HepG2 (cell line): ENCODE results near the gene SNRPN. TPM values are rescaled to one million over a fixed set of nuclear protein-coding genes. Genes with fewer than 3 reads are reported as not detected.

Experiments used
- ATAC-seq: fragments of 200-7000 bp; cut with Tn5 transposase; 3 replicates; pipeline ENCODE4 v1.9.1; 2020; ENCODE audit warnings: mild to moderate bottlenecking, moderate library complexity
- BruUV-seq: library from RNA; stranded (reverse); fragments of 400-500 nt; replicated peaks from 2 replicates; lab custom pipeline; 2021; lab: Mats Ljungman, UMichigan
- CTCF ChIA-PET: fragments of 300-600 bp; formaldehyde crosslinking; extraction: SDS; loops from one replicate; lab custom pipeline; 2021; ENCODE audit warnings: low total read pairs, inconsistent platforms, low intra/inter-chr PET ratio; lab: Yijun Ruan, JAX
- POLR2A ChIA-PET: fragments of 350-600 bp; sonication (Branson Sonifier 250); formaldehyde crosslinking; loops from one replicate; lab custom pipeline; 2020; ENCODE audit warnings: antibody characterized with exemption, inconsistent platforms; lab: Yijun Ruan, JAX
- DNase-seq: peaks from one replicate; pipeline ENCODE4 v3.0.0-alpha.2; 2015; ENCODE audit warnings: low spot score
- FAIRE-seq: peaks from 3 replicates; lab custom pipeline; 2011; peaks lifted over from hg19 to GRCh38; lab: Jason Lieb, UNC
- H2AFZ ChIP-seq: one replicate; pipeline ENCODE4 v1.6.1; 2011; ENCODE audit warnings: low read length, inconsistent platforms
- H3K27ac ChIP-seq: fragments of 300-600 bp; 3 replicates; pipeline ENCODE4 v1.8.0; 2011; ENCODE audit warnings: mixed run types, mild to moderate bottlenecking, mixed read lengths, low read length, inconsistent platforms; ENCODE audit not compliant: insufficient read depth; ENCODE audit errors: extremely low read length
- H3K27me3 ChIP-seq, 2 experiments: fragments of 200-600 bp in 1 of 2; 2 replicates in 1 of 2; 3 replicates in 1 of 2; pipeline versions ENCODE4 v1.6.0 to v1.8.0; 2011; ENCODE audit warnings: low read length in 2 of 2, mild to moderate bottlenecking in 2 of 2, moderate library complexity in 2 of 2, inconsistent platforms in 1 of 2; ENCODE audit not compliant: insufficient read depth in 2 of 2, control insufficient read depth in 1 of 2
- H3K36me3 ChIP-seq, 2 experiments: fragments of 200-600 bp in 1 of 2; replicated peaks in 1 of 2; 2 replicates in 1 of 2; 3 replicates in 1 of 2; pipeline versions ENCODE4 v1.5.1 to v1.8.0; 2011; ENCODE audit warnings: low read length in 2 of 2, inconsistent platforms in 1 of 2; ENCODE audit not compliant: insufficient read depth in 2 of 2, control insufficient read depth in 1 of 2
- H3K4me1 ChIP-seq: 2 replicates; pipeline ENCODE4 v1.5.1; 2012; ENCODE audit warnings: low read length, inconsistent platforms; ENCODE audit not compliant: insufficient read depth
- H3K4me2 ChIP-seq: 2 replicates; pipeline ENCODE4 v1.6.0; 2011; ENCODE audit warnings: low read depth, low read length, inconsistent platforms
- H3K4me3 ChIP-seq, 3 experiments: fragments of 200-600 bp in 1 of 3; sonication (generic), shearing (Covaris generic) in 1 of 3; replicated peaks in 1 of 3; 2 replicates each; pipeline ENCODE4 v1.5.1; 2011 to 2016; ENCODE audit warnings: low read length in 3 of 3, inconsistent platforms in 2 of 3, low read depth in 2 of 3, mild to moderate bottlenecking in 2 of 3, control low read depth in 1 of 3, mixed read lengths in 1 of 3; ENCODE audit not compliant: insufficient read depth in 1 of 3
- H3K79me2 ChIP-seq: one replicate; pipeline ENCODE4 v1.6.1; 2011; ENCODE audit warnings: low read length, inconsistent platforms; ENCODE audit not compliant: insufficient read depth
- H3K9ac ChIP-seq: 2 replicates; pipeline ENCODE4 v1.6.0; 2011; ENCODE audit warnings: mild to moderate bottlenecking, low read depth, low read length, inconsistent platforms; ENCODE audit not compliant: insufficient read depth
- H3K9me3 ChIP-seq: 2 replicates; pipeline ENCODE4 v1.5.1; 2012; ENCODE audit warnings: mild to moderate bottlenecking, low read length
- H4K20me1 ChIP-seq: 2 replicates; pipeline ENCODE4 v1.6.0; 2011; ENCODE audit warnings: inconsistent platforms, mild to moderate bottlenecking, low read length, moderate library complexity; ENCODE audit not compliant: insufficient read depth
- ATF1 ChIP-seq: IDR thresholded peaks from 2 replicates; pipeline ENCODE4 v1.6.1; 2016; ENCODE audit warnings: mild to moderate bottlenecking, control low read depth
- CBX1 ChIP-seq: IDR thresholded peaks from one replicate; pipeline ENCODE4 v1.6.1; 2016; ENCODE audit warnings: antibody characterized with exemption, low read depth
- CENPT ChIP-seq: sonication (generic); formaldehyde crosslinking; IDR thresholded peaks from 2 replicates; pipeline ENCODE4 v1.8.0; 2022; ENCODE audit warnings: low read depth, mild to moderate bottlenecking, moderate library complexity, missing genetic modification reagents
- EZH2 ChIP-seq: conservative IDR thresholded peaks from 2 replicates; pipeline ENCODE4 v1.6.1; 2012; ENCODE audit warnings: mild to moderate bottlenecking, low read depth, low read length, moderate library complexity
- MIXL1 ChIP-seq: IDR thresholded peaks from 2 replicates; pipeline ENCODE4 v1.6.1; 2016
- NFRKB ChIP-seq: fragments of 450-650 bp; IDR thresholded peaks from 2 replicates; pipeline ENCODE4 v1.6.1; 2017
- PRPF4 ChIP-seq: fragments of 200-400 bp; formaldehyde crosslinking; IDR thresholded peaks from 2 replicates; pipeline ENCODE4 v1.6.1; 2016; ENCODE audit warnings: low read length, low read depth; ENCODE audit not compliant: poor library complexity, severe bottlenecking
- SAP130 ChIP-seq: IDR thresholded peaks from 2 replicates; pipeline ENCODE4 v1.6.1; 2016; ENCODE audit warnings: low read depth
- SOX5 ChIP-seq: IDR thresholded peaks from 2 replicates; pipeline ENCODE4 v1.6.1; 2016; ENCODE audit warnings: borderline replicate concordance
- SP2 ChIP-seq: sonication (generic); formaldehyde crosslinking; IDR thresholded peaks from 2 replicates; pipeline ENCODE4 v1.5.1; 2020; ENCODE audit warnings: mild to moderate bottlenecking, missing genetic modification reagents
- ZNF224 ChIP-seq: sonication (generic); formaldehyde crosslinking; IDR thresholded peaks from 2 replicates; pipeline ENCODE4 v1.5.0; 2020; ENCODE audit warnings: mild to moderate bottlenecking, missing genetic modification reagents
- ZNF256 ChIP-seq: sonication (generic); formaldehyde crosslinking; conservative IDR thresholded peaks from 2 replicates; pipeline ENCODE4 v1.4.0; 2020; ENCODE audit warnings: missing genetic modification reagents
- ZNF280B ChIP-seq: sonication (generic); formaldehyde crosslinking; IDR thresholded peaks from 2 replicates; pipeline ENCODE4 v1.5.0; 2020; ENCODE audit warnings: missing genetic modification reagents, mild to moderate bottlenecking, borderline replicate concordance
- ZNF329 ChIP-seq: sonication (generic); formaldehyde crosslinking; IDR thresholded peaks from 2 replicates; pipeline ENCODE4 v1.9.0; 2021; ENCODE audit warnings: low read depth, mild to moderate bottlenecking, missing genetic modification reagents
- ZNF501 ChIP-seq: sonication (generic); formaldehyde crosslinking; IDR thresholded peaks from 2 replicates; pipeline ENCODE4 v1.5.1; 2020; ENCODE audit warnings: mild to moderate bottlenecking, moderate library complexity, missing genetic modification reagents
- ZNF772 ChIP-seq: sonication (generic); formaldehyde crosslinking; IDR thresholded peaks from 2 replicates; pipeline ENCODE4 v1.5.0; 2020; ENCODE audit warnings: mild to moderate bottlenecking, missing genetic modification reagents
- WGBS: methylation state at CpG from one replicate; pipeline ENCODE4 v1.1.6; 2017; ENCODE audit warnings: low lambda C conversion rate; 5-methylcytosine and 5-hydroxymethylcytosine counted together
- in situ Hi-C: cut with HindIII; loops from 2 replicates; pipeline ENCODE4 v1.10.0; 2017; ENCODE audit warnings: low pct_unique_long_range_greater_than_20kb; ENCODE audit not compliant: extremely low pct_ligation_motif_present
- intact Hi-C: fragments of 100-400 bp; cut with micrococcal nuclease; formaldehyde crosslinking; loops from one replicate; pipeline ENCODE4 v1.10.0; 2022; ENCODE audit not compliant: unreplicated experiment
- polyA plus RNA-seq, 8 experiments: library from polyadenylated mRNA; depleted of rRNA in 3 of 8; stranded (reverse) in 7 of 8; unstranded in 1 of 8; fragments of >200 nt; fragmentation: Illumina TruSeq in 4 of 8; extraction: Trizol in 4 of 8; gene quantifications; 2 replicates each; pipeline versions ENCODE4 v1.2.1 to v1.2.3, GENCODE V29; 2011 to 2016; ENCODE audit warnings: low read depth in 4 of 8, missing spikeins in 1 of 8, mixed read lengths in 1 of 8; ENCODE audit not compliant: insufficient read depth in 1 of 8
- total RNA-seq, 5 experiments: library from RNA; depleted of rRNA; stranded (reverse); fragments of >200 nt; fragmentation: Illumina TruSeq; extraction: Trizol; gene quantifications; 2 replicates each; pipeline ENCODE4 v1.2.3, GENCODE V29; 2016; ENCODE audit warnings: low read depth in 1 of 5
- TF ChIP-seq, protein P1 (sequence below): sonication (generic); formaldehyde crosslinking; IDR thresholded peaks from 2 replicates; pipeline ENCODE4 v1.4.0; 2020; ENCODE audit warnings: missing genetic modification reagents
- TF ChIP-seq, protein P2 (sequence below): sonication (generic); formaldehyde crosslinking; IDR thresholded peaks from 2 replicates; pipeline ENCODE4 v1.5.1; 2020; ENCODE audit warnings: mild to moderate bottlenecking, missing genetic modification reagents, moderate library complexity
- TF ChIP-seq, protein P3 (sequence below), 2 experiments: sonication (generic) in 1 of 2; formaldehyde crosslinking in 1 of 2; IDR thresholded peaks; 2 replicates each; pipeline versions ENCODE4 v1.5.1 to v1.6.1; 2011 to 2020; ENCODE audit warnings: borderline replicate concordance in 1 of 2, low read depth in 1 of 2, low read length in 1 of 2, mild to moderate bottlenecking in 1 of 2, missing genetic modification reagents in 1 of 2, moderate library complexity in 1 of 2
- TF ChIP-seq, protein P4 (sequence below): sonication (generic); formaldehyde crosslinking; IDR thresholded peaks from 2 replicates; pipeline ENCODE4 v1.4.0; 2020; ENCODE audit warnings: missing genetic modification reagents, low read depth, mild to moderate bottlenecking, borderline replicate concordance

Gene SNRPN
- total and polyA plus RNA-seq, 2 of the 13 experiments (the other 11 are each of a cell fraction or from before 2014, with no cell fraction given), result 133 to 212 TPM

- peaks cover 48% of the 10 kb centered on the region for H3K9me3 ChIP-seq
- H3K79me2 ChIP-seq, result peaks cover 69% of the 10 kb centered on the region
- peaks cover 0 to 9% of the 10 kb centered on the region in 2 experiments; a peak in 1 of 5 replicates for H3K36me3 ChIP-seq
- no peak overlapping the region for H3K4me2 ChIP-seq
- ChIA-PET POLR2A (no interaction called here), CTCF (no interaction called here)
- intact Hi-C loops (no loop called here), in situ Hi-C loops (no loop called here)
- DNase-seq (peak; percentile 46), FAIRE-seq (peak; percentile 32), ATAC-seq (peak; percentile 87)
- WGBS, result 32% methylated on average over 4 of the region's 4 CpGs
- H3K27me3 ChIP-seq, result no peaks in the 10 kb centered on the region; a peak in 1 of 5 replicates
- peak overlapping the region; percentile 40 for H3K27ac ChIP-seq
- peaks cover 12% of the 10 kb centered on the region for H4K20me1 ChIP-seq
- no peak overlapping the region for H3K4me3 ChIP-seq
- H3K4me1 ChIP-seq, result peaks cover 40% of the 10 kb centered on the region
- BruUV-seq, result no TSS peak
- no peak overlapping the region for H3K9ac ChIP-seq
- no peak overlapping the region for H2AFZ ChIP-seq
- TF ChIP-seq, protein P1, sequence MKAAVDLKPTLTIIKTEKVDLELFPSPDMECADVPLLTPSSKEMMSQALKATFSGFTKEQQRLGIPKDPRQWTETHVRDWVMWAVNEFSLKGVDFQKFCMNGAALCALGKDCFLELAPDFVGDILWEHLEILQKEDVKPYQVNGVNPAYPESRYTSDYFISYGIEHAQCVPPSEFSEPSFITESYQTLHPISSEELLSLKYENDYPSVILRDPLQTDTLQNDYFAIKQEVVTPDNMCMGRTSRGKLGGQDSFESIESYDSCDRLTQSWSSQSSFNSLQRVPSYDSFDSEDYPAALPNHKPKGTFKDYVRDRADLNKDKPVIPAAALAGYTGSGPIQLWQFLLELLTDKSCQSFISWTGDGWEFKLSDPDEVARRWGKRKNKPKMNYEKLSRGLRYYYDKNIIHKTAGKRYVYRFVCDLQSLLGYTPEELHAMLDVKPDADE (CRISPR knock-in tag), result no peak
- TF ChIP-seq NFRKB, result no peak
- TF ChIP-seq SAP130 (CRISPR knock-in tag), result peak; percentile 36; the same call in 1 of the 2 replicates
- TF ChIP-seq MIXL1 (CRISPR knock-in tag), result peak; percentile 73
- no peak for TF ChIP-seq CENPT (CRISPR knock-in tag)
- TF ChIP-seq ZNF772 (CRISPR knock-in tag), result no peak
- TF ChIP-seq ZNF224 (CRISPR knock-in tag), result no peak
- no peak for TF ChIP-seq ZNF256
- no peak for TF ChIP-seq PRPF4
- TF ChIP-seq ZNF501 (CRISPR knock-in tag), result no peak
- no peak for TF ChIP-seq SP2 (CRISPR knock-in tag)
- TF ChIP-seq, protein P2, sequence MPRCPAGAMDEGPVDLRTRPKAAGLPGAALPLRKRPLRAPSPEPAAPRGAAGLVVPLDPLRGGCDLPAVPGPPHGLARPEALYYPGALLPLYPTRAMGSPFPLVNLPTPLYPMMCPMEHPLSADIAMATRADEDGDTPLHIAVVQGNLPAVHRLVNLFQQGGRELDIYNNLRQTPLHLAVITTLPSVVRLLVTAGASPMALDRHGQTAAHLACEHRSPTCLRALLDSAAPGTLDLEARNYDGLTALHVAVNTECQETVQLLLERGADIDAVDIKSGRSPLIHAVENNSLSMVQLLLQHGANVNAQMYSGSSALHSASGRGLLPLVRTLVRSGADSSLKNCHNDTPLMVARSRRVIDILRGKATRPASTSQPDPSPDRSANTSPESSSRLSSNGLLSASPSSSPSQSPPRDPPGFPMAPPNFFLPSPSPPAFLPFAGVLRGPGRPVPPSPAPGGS (CRISPR knock-in tag), result no peak
- TF ChIP-seq, protein P3, sequence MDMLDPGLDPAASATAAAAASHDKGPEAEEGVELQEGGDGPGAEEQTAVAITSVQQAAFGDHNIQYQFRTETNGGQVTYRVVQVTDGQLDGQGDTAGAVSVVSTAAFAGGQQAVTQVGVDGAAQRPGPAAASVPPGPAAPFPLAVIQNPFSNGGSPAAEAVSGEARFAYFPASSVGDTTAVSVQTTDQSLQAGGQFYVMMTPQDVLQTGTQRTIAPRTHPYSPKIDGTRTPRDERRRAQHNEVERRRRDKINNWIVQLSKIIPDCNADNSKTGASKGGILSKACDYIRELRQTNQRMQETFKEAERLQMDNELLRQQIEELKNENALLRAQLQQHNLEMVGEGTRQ (IDR thresholded peaks at IDR 0.05; ENCODE audit: low read depth, low read length), result no peak
- TF ChIP-seq, protein P3 (CRISPR knock-in tag; IDR thresholded peaks at IDR 0.05; ENCODE audit: borderline replicate concordance), result no peak
- TF ChIP-seq SOX5 (CRISPR knock-in tag), result peak; percentile 24; the same call in 1 of the 2 replicates
- TF ChIP-seq ZNF280B (CRISPR knock-in tag), result no peak
- no peak for TF ChIP-seq ZNF329 (CRISPR knock-in tag)
- TF ChIP-seq EZH2, result no peak
- TF ChIP-seq CBX1, result no peak
- TF ChIP-seq, protein P4, sequence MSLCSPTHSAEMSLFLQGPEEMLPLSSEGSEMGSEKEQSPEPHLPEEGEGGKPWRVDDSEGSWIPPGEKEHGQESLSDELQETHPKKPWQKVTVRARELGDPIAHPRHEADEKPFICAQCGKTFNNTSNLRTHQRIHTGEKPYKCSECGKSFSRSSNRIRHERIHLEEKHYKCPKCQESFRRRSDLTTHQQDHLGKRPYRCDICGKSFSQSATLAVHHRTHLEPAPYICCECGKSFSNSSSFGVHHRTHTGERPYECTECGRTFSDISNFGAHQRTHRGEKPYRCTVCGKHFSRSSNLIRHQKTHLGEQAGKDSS (CRISPR knock-in tag), result no peak
- no peak for TF ChIP-seq ATF1 (CRISPR knock-in tag)
Measured at GRCh38 chr15:24962880-24963279, 8.1 kb downstream of the SNRPN start.
